IMR-90 (cell line): Measurements from ENCODE around the gene PTPRC. TPM values are rescaled to one million over a fixed set of nuclear protein-coding genes. Genes with fewer than 3 reads are reported as not detected.

Source experiments
- ATAC-seq: fragments of 200-7000 bp; cut with Tn5 transposase; 2 replicates; pipeline ENCODE4 v1.9.1; 2020; ENCODE audit warnings: low read depth, mild to moderate bottlenecking, moderate library complexity
- BruUV-seq: library from RNA; stranded (reverse); fragments of 400-500 nt; replicated peaks from 2 replicates; lab custom pipeline; 2021; lab: Mats Ljungman, UMichigan
- CTCF ChIA-PET: fragments of 300-600 bp; formaldehyde crosslinking; extraction: SDS; loops from one replicate; lab custom pipeline; 2021; ENCODE audit warnings: antibody characterized with exemption; lab: Yijun Ruan, JAX
- POLR2A ChIA-PET: fragments of 300-600 bp; sonication (Branson Sonifier 250); formaldehyde crosslinking; loops from one replicate; lab custom pipeline; 2022; ENCODE audit warnings: antibody characterized with exemption; ENCODE audit not compliant: unreplicated experiment; lab: Charles Lee
- DNase-seq: peaks from one replicate; pipeline ENCODE4 v3.0.0; 2013
- H2AFZ ChIP-seq: replicated peaks from 2 replicates; pipeline ENCODE3; 2013; ENCODE audit warnings: low read length, mild to moderate bottlenecking; ENCODE audit not compliant: poor library complexity
- H2AK5ac ChIP-seq: 2 replicates; pipeline ENCODE4 v1.6.1; 2013; ENCODE audit warnings: low read depth, low read length, inconsistent platforms
- H2AK9ac ChIP-seq: replicated peaks from 2 replicates; pipeline ENCODE3; 2013; ENCODE audit warnings: mild to moderate bottlenecking, low read depth, low read length, moderate library complexity; ENCODE audit not compliant: poor library complexity
- H2BK120ac ChIP-seq: 2 replicates; pipeline ENCODE4 v1.6.1; 2013; ENCODE audit warnings: low read depth, low read length, inconsistent platforms
- H2BK15ac ChIP-seq: 3 replicates; pipeline ENCODE4 v1.6.1; 2013; ENCODE audit warnings: low read depth, low read length, inconsistent platforms
- H2BK20ac ChIP-seq: 2 replicates; pipeline ENCODE4 v1.6.1; 2013; ENCODE audit warnings: low read depth, mild to moderate bottlenecking, inconsistent platforms, low read length, moderate library complexity
- H2BK5ac ChIP-seq: 2 replicates; pipeline ENCODE4 v1.6.1; 2013; ENCODE audit warnings: mild to moderate bottlenecking, low read depth, low read length, inconsistent platforms; ENCODE audit not compliant: poor library complexity, severe bottlenecking
- H3K14ac ChIP-seq: replicated peaks from 2 replicates; pipeline ENCODE4 v1.6.1; 2013; ENCODE audit warnings: low read depth, low read length, inconsistent platforms
- H3K18ac ChIP-seq: 2 replicates; pipeline ENCODE4 v1.6.1; 2013; ENCODE audit warnings: low read depth, low read length, control low read depth
- H3K23ac ChIP-seq: 2 replicates; pipeline ENCODE4 v1.6.1; 2013; ENCODE audit warnings: low read depth, low read length, inconsistent platforms
- H3K27ac ChIP-seq: 2 replicates; pipeline ENCODE4 v1.5.1; 2013; ENCODE audit warnings: mild to moderate bottlenecking, control low read depth, low read length; ENCODE audit not compliant: insufficient read depth
- H3K27me3 ChIP-seq: 2 replicates; pipeline ENCODE4 v1.6.1; 2013; ENCODE audit warnings: low read length; ENCODE audit not compliant: control insufficient read depth, insufficient read depth
- H3K36me3 ChIP-seq: 2 replicates; pipeline ENCODE4 v1.6.1; 2013; ENCODE audit warnings: low read length, mixed read lengths; ENCODE audit not compliant: control insufficient read depth, insufficient read depth
- H3K4ac ChIP-seq: 2 replicates; pipeline ENCODE4 v1.6.1; 2013; ENCODE audit warnings: low read depth, low read length, inconsistent platforms
- H3K4me1 ChIP-seq: 2 replicates; pipeline ENCODE4 v1.6.1; 2013; ENCODE audit warnings: low read length, mixed read lengths; ENCODE audit not compliant: control insufficient read depth, insufficient read depth
- H3K4me2 ChIP-seq: 2 replicates; pipeline ENCODE4 v1.6.1; 2013; ENCODE audit warnings: low read depth, mild to moderate bottlenecking, control low read depth, low read length, moderate library complexity
- H3K4me3 ChIP-seq: 2 replicates; pipeline ENCODE4 v1.5.1; 2013; ENCODE audit warnings: low read depth, mild to moderate bottlenecking, control low read depth, low read length, moderate library complexity; ENCODE audit not compliant: insufficient read depth
- H3K56ac ChIP-seq: 2 replicates; pipeline ENCODE4 v1.6.1; 2013; ENCODE audit warnings: low read length, inconsistent platforms; ENCODE audit not compliant: insufficient read depth; ENCODE audit errors: extremely low read depth
- H3K79me1 ChIP-seq, 2 experiments: 2 replicates each; pipeline ENCODE4 v1.6.1; 2013; ENCODE audit warnings: low read length in 2 of 2, inconsistent platforms in 1 of 2, low read depth in 1 of 2
- H3K9ac ChIP-seq: 2 replicates; pipeline ENCODE4 v1.6.1; 2013; ENCODE audit warnings: low read depth, low read length, control low read depth
- H3K9me1 ChIP-seq: 2 replicates; pipeline ENCODE4 v1.6.1; 2013; ENCODE audit warnings: low read length, inconsistent platforms; ENCODE audit not compliant: insufficient read depth
- H3K9me3 ChIP-seq: 2 replicates; pipeline ENCODE4 v1.6.1; 2013; ENCODE audit warnings: low read length; ENCODE audit not compliant: control insufficient read depth, insufficient read depth
- H4K20me1 ChIP-seq: 2 replicates; pipeline ENCODE4 v1.6.1; 2013; ENCODE audit warnings: low read length, inconsistent platforms; ENCODE audit not compliant: insufficient read depth
- H4K5ac ChIP-seq: 2 replicates; pipeline ENCODE4 v1.6.1; 2013; ENCODE audit warnings: mild to moderate bottlenecking, low read depth, low read length, control low read depth
- H4K8ac ChIP-seq, 2 experiments: 2 replicates each; pipeline ENCODE4 v1.6.1; 2013; ENCODE audit warnings: low read depth in 2 of 2, low read length in 2 of 2, control low read depth in 1 of 2, inconsistent platforms in 1 of 2
- H4K91ac ChIP-seq: 2 replicates; pipeline ENCODE4 v1.6.1; 2013; ENCODE audit warnings: low read depth, low read length, inconsistent platforms; ENCODE audit not compliant: insufficient read depth
- MAFK ChIP-seq: IDR thresholded peaks from 2 replicates; pipeline ENCODE4 v1.6.1; 2012; ENCODE audit warnings: low read depth, low read length, improper control_type of control experiment
- MAZ ChIP-seq: IDR thresholded peaks from 2 replicates; pipeline ENCODE4 v1.6.1; 2012; ENCODE audit warnings: low read depth, mild to moderate bottlenecking, low read length, improper control_type of control experiment, moderate library complexity, borderline replicate concordance
- WGBS, 2 experiments: methylation state at CpG; one replicate each; pipeline versions ENCODE4 v1.1.5 to v1.1.7; 2013; ENCODE audit warnings: missing lambda C conversion rate in 2 of 2; ENCODE audit not compliant: insufficient read length in 1 of 2; ENCODE audit errors: extremely low coverage in 2 of 2; 5-methylcytosine and 5-hydroxymethylcytosine counted together
- dilution Hi-C: fragments of 300-500 bp; cut with HindIII; formaldehyde crosslinking; loops from one replicate; pipeline ENCODE4 v1.14.3; 2018; ENCODE audit warnings: low sequenced_read_pairs; ENCODE audit not compliant: unreplicated experiment
- in situ Hi-C: fragments of 300-500 bp; cut with MboI; formaldehyde crosslinking; loops from 3 replicates; pipeline ENCODE4 v1.14.3; 2019; ENCODE audit warnings: low sequenced_read_pairs, inconsistent platforms, mixed read lengths
- intact Hi-C: fragments of 100-400 bp; cut with micrococcal nuclease; formaldehyde crosslinking; loops from 2 replicates; pipeline ENCODE4 v1.10.0; 2022
- polyA plus RNA-seq, 3 experiments: library from polyadenylated mRNA; depleted of rRNA; stranded (reverse); fragments of >200 nt; gene quantifications; 2 replicates each; pipeline ENCODE4 v1.2.3, GENCODE V29; 2012; ENCODE audit warnings: low replicate concordance in 1 of 3
- total RNA-seq: library from RNA; depleted of rRNA; stranded (reverse); fragments of >200 nt; gene quantifications from 2 replicates; pipeline ENCODE4 v1.2.3, GENCODE V29; 2012
- TF ChIP-seq, protein P1 (sequence below): fragments of 150-350 bp; IDR thresholded peaks from 2 replicates; pipeline ENCODE4 v1.6.1; 2017; ENCODE audit warnings: mild to moderate bottlenecking, antibody characterized with exemption, low read length, low read depth

PTPRC gene
- total and polyA plus RNA-seq, 2 of the 4 experiments (the other 2 are of a cell fraction): not detected

DNA sequence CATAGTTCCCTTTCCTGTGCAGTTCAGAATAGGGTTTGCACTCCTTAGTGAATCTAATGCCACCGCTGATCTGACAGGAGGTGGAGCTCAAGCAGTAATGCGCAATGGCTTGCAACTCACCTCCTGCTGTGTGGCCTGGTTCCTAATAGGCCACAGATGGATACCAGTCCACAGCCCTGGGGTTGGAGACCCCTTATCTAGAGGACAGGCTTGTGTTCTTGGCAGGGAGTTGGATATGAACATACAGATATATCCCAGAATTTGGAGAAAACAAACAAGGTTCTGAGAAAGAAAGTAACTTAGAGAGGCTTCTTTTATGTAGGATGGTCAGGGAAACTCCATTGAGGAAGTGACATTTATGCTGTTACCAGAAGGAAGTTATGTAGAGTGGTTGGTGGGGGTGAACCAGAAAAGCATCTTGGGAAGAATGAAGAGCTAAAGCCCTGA, 5.1 kb upstream of the PTPRC start:
- CTCF ChIA-PET: interaction anchor here (0.5 kb wide), 1 partner anchor 48 kb away, joined by 3 read pairs; no protein-coding TSS in a partner anchor
- in situ Hi-C loops: no loop called here

More for the DNA sequence above, 5.1 kb upstream of the PTPRC start:
- H3K18ac ChIP-seq: no peak overlapping the region; the same call in 1 of the 2 replicates
- H3K79me1 ChIP-seq: no peaks in the 10 kb centered on the region
- no TSS peak for BruUV-seq
- H3K9me1 ChIP-seq: no peaks in the 10 kb centered on the region
- no peak overlapping the region for H3K23ac ChIP-seq
- no peak overlapping the region for H2AFZ ChIP-seq
- dilution Hi-C loops (no loop called here), intact Hi-C loops (no loop called here)
- no peak overlapping the region for H2BK20ac ChIP-seq
- H2BK120ac ChIP-seq: no peak overlapping the region
- no peak overlapping the region for H3K14ac ChIP-seq
- no peak overlapping the region for H3K4me2 ChIP-seq
- no peak overlapping the region for H2AK9ac ChIP-seq
- no peak overlapping the region for H3K56ac ChIP-seq
- H3K4me3 ChIP-seq: no peak overlapping the region
- no peak overlapping the region for H3K27ac ChIP-seq
- no peak overlapping the region for H4K8ac ChIP-seq
- POLR2A ChIA-PET: no interaction called here
- no CpG with 5 or more reads among the region's 2 CpGs for WGBS, 2 experiments
- no peaks in the 10 kb centered on the region for H3K27me3 ChIP-seq
- H3K9ac ChIP-seq: no peak overlapping the region
- TF ChIP-seq MAZ (no peak), MAFK (no peak)
- TF ChIP-seq, protein P1, sequence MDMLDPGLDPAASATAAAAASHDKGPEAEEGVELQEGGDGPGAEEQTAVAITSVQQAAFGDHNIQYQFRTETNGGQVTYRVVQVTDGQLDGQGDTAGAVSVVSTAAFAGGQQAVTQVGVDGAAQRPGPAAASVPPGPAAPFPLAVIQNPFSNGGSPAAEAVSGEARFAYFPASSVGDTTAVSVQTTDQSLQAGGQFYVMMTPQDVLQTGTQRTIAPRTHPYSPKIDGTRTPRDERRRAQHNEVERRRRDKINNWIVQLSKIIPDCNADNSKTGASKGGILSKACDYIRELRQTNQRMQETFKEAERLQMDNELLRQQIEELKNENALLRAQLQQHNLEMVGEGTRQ: no peak
- no peak for ATAC-seq
- no peaks in the 10 kb centered on the region for H3K9me3 ChIP-seq
- H3K36me3 ChIP-seq: no peaks in the 10 kb centered on the region
- no peaks in the 10 kb centered on the region for H3K4me1 ChIP-seq
- no peak overlapping the region for H2BK5ac ChIP-seq
- no peak overlapping the region for H4K91ac ChIP-seq
- H4K5ac ChIP-seq: no peak overlapping the region
- H2BK15ac ChIP-seq: no peak overlapping the region
- H3K4ac ChIP-seq: no peak overlapping the region
- no peak for DNase-seq
- no peaks in the 10 kb centered on the region for H4K20me1 ChIP-seq
- no peak overlapping the region for H2AK5ac ChIP-seq
